GM13977 (cell line): Measurements from ENCODE around the gene PPT1.

Source experiments
- DNase-seq: peaks from one replicate; pipeline ENCODE4 v3.0.0; 2012; ENCODE audit warnings: low spot score
- in situ Hi-C: fragments of 300-500 bp; cut with MboI; formaldehyde crosslinking; loops from one replicate; pipeline ENCODE4 v1.12.0; 2022; ENCODE audit warnings: low sequenced_read_pairs, low pct_unique_long_range_greater_than_20kb, mixed read lengths, inconsistent platforms; ENCODE audit not compliant: unreplicated experiment
- TF ChIP-seq, protein P1 (sequence below): IDR thresholded peaks from 2 replicates; pipeline ENCODE4 v1.5.1; 2012; ENCODE audit warnings: mild to moderate bottlenecking, control low read depth; ENCODE audit not compliant: insufficient read depth; ENCODE audit errors: extremely low read depth, missing control alignments

The PPT1 gene

DNA sequence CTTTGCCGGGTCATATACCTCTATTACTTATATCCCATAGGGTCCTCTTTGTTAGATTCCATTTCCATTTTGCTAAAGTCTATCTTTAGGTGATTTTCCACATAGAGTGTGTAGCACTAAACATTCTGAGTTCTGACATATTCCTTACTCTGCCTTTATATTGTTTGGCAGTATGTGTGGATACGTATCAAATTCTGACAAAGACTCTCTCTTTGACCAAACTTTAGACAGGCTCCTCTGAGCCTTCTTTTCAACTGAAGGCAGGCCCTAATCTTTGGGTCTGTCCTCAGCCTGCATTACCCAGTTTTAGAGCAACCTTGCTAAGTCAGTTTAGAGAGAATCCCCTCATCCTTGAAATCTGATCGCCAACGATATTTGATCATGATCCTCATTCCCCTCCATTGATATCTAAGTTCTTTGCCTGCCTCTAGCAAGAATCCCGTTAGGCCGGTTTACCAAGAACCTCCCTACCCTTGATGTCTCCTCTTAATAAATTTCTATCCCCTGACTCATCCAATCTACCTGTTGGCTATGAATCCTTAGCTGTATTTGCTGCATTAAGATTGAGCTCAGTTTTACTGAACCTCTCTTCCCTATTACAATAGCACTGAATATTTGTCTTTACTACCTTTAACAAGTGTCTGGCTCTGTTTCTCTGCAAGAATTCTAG lies 10.4 kb upstream of the PPT1 start:
- in situ Hi-C loops = no loop called here
- DNase-seq = no peak

GRCh38 chr1:40105028-40105427 lies 8.0 kb upstream of the PPT1 start:
- in situ Hi-C loops = no loop called here
- TF ChIP-seq, protein P1, sequence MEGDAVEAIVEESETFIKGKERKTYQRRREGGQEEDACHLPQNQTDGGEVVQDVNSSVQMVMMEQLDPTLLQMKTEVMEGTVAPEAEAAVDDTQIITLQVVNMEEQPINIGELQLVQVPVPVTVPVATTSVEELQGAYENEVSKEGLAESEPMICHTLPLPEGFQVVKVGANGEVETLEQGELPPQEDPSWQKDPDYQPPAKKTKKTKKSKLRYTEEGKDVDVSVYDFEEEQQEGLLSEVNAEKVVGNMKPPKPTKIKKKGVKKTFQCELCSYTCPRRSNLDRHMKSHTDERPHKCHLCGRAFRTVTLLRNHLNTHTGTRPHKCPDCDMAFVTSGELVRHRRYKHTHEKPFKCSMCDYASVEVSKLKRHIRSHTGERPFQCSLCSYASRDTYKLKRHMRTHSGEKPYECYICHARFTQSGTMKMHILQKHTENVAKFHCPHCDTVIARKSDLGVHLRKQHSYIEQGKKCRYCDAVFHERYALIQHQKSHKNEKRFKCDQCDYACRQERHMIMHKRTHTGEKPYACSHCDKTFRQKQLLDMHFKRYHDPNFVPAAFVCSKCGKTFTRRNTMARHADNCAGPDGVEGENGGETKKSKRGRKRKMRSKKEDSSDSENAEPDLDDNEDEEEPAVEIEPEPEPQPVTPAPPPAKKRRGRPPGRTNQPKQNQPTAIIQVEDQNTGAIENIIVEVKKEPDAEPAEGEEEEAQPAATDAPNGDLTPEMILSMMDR = no peak
- DNase-seq = no peak

More for the DNA sequence above, 10.4 kb upstream of the PPT1 start:
- TF ChIP-seq, protein P1 = no peak

- in situ Hi-C loops = no loop called here
- TF ChIP-seq, protein P1 = no peak
- no peak for DNase-seq
Measured at GRCh38 chr1:40102896-40103295, 5.8 kb upstream of the PPT1 start.

DNA sequence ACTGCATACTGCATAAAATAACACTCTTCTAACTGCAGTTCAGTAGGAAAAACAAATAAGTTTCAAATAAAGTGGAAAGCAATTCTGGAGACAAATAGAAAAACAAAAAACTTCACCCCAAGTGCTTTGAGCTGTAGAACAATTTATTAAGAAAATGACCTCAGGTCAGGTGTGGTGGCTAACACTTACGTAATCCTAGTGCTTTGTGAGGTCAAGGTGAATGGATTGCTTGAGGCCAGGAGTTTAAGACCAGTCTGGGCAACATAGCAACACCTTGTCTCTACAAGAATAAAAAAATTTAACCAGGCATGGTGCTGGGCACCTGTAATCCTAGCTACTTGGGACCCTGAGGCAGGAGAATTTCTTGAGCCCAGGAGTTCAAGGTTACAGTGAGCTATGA lies 5.0 kb upstream of the PPT1 start:
- TF ChIP-seq, protein P1 = no peak

DNA sequence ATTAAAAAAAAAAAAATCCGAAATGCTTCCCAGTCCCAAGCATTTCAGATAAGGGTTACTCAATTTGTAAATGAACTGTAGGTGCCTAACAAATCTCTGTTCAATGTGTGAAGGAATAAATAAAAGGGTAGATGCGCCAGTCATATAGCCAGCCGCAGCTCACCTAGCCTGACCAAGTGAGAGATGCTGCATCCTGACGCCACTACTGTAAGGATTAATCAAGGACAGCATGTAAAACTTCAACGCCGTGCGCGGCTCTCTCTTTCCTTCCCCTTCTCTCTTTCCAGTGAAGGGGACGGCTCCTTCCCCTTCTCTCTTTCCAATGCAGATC lies 441 bp downstream of the PPT1 start:
- in situ Hi-C loops = no loop called here
- TF ChIP-seq, protein P1 = no peak
- peak; percentile 37 for DNase-seq

More for the DNA sequence above, 5.0 kb upstream of the PPT1 start:
- in situ Hi-C loops = no loop called here
- no peak for DNase-seq

GRCh38 chr1:40095806-40096205 lies 1.2 kb downstream of the PPT1 start:
- TF ChIP-seq, protein P1 = no peak
- DNase-seq = peak; percentile 12
- in situ Hi-C loops = no loop called here
